HG03139 (cell line): Measurements from ENCODE around the gene TMA7.
"Not testable (repeated sequence)": the region's sequence is repeated elsewhere in the genome, so short reads cannot be mapped to it uniquely, and the experiment has no call there.

ENCODE experiments used
- ATAC-seq: cut with Tn5 transposase; IDR thresholded peaks from one replicate; pipeline ENCODE4 v1.9.1; 2021; ENCODE audit not compliant: unreplicated experiment

Gene TMA7

DNA sequence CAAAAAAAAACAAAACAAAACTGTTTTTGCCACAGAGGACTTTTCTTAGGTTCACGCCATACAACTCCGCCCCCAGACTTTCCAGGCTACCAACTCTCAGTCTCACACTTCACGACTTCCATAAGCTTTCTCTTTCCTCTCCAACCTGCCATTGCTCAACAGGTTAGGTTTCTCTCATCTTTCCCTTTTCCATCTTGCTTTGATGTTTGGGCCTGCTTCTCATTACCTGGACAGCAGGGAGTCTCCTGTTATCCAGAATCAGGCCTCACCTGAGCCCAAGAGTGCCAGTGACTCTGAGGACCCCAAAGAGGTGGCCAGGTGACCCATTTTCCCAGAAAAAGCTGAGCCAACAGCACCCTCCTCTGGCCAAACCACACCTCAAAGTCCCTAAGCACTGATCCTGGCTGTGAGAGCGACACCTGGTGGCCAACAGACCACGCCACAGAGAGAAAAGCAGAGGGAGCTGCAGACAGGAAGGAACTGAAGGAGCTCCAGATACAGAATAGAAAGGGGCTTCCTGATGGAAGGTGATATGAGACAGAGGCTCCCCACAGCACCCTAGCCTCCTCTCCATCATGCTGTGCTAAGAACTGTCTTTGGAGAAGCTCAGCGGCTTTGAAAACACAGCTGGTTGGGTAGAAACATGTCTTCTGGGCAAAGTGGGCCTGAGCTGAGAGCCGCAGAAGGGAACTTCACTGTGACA, 4.1 kb upstream of the TMA7 start:
- ATAC-seq: no peak

DNA sequence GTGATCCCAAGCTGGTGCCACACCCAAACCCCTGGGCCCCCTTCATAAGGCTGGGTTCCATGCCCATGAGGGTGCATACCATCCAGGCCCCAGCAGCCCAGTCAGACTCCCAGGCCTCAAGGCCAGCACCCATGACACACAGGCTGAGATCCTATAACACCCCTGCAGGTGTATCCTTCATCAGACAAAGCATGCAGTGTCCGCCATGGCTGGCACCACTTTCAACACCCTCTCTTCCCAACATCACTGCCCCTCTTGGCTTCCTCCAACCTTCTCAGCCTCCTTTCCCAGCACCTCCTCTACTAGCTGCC, 3.6 kb upstream of the TMA7 start:
- ATAC-seq: no peak

DNA sequence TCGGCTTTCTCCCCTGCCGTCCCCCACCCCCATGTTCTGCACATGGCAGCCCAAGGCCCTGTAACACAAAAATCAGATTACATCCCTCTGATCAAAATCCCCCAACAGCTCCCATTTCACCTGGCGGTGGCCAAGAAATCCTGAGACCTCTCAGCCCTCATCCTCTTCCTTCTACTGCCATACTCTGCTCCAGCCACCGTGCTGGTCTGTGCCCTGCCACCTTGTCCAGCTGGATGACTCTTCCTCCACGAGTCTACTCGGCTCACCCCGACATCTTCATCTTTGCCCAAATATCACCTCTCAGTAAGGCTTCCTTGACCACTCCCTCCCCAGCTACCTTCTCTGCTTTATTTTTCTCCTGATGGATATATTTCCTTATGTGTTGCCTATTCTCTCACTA, 3.2 kb upstream of the TMA7 start:
- no peak for ATAC-seq

DNA sequence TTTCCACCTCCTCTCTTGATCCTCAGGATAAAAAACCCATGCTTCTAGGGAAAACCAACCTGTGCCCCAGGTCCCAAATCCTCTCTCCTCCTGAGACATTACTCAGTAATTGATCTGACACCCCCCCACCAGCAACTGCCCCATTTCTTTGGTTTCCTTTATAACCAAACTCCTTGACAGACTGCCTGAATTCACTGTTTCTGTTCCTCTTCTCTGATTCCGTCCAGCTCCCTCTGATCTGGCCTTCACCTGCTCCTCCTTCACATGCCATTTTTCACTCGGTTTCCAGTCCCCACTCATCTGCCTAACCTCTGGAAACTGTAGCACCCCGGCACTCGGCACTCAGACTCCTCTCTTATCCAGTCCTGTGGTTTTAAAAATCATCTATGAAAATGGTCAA, 2.2 kb upstream of the TMA7 start:
- no peak for ATAC-seq

DNA sequence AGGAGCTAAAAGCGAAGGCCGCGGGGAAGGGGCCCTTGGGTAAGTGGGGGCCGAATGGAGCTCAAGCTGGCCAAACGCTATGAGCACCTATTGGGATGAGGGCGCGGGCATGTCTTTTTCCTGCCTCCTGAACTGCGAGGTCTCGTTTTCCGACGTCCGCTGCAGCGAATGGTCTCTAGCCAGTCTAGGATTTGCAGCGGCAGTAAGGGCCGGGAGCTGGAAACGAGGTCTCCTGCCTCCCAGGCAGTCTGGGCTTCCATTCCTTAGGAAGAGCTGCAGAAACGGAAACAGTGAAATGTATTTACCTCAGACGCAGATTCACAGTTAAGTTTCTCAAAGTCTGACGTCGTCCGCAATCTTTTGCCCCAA, 517 bp downstream of the TMA7 start:
- no peak for ATAC-seq

DNA sequence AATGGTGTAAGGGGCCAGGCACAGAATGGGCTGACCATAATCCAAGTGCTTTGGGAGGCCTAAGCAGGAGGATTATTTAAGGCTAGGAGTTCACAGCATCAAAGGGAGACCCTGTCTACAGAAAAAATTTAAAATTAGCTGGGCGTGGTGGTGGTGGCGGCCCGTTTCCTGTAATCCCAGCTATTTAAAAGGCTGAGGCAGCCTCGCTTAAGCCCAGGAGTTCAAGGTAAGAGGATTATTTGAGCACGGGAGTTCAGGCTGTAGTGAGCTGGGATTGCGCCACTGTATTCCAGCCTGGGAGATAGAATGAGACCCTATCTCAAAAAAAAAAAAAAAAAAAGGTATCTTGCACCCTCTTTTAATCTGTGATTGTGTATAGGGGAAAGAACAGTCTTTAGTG, 1.9 kb downstream of the TMA7 start:
- no peak for ATAC-seq

DNA sequence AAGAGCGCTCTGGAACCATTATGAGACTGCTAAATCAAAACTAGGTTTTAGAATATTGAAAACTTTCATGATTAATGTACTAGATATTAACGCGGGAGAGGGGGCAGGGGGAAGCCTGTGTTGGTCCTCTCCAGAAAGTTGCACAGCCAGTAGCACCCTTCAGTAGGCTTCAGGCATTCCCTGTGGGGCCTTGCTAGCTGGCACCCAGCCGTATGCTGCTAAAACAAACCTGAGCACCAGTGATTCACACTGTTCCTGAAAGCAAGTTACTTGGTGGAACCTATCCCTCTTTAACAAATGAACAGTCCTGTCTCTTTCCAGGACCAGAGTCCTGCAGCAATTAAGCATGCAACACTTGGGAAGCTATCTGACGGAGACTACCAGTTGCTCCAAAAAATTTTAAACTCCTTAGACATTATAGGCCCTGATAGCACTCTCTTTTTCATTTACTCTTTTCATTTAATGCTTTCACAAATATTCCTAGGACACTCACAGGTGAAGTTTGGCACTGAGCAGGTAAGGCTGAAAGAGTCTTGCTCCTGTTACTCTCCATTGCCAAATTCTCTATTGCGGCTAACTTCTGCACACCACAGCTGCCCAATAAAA, 5.3 kb downstream of the TMA7 start:
- no peak for ATAC-seq

DNA sequence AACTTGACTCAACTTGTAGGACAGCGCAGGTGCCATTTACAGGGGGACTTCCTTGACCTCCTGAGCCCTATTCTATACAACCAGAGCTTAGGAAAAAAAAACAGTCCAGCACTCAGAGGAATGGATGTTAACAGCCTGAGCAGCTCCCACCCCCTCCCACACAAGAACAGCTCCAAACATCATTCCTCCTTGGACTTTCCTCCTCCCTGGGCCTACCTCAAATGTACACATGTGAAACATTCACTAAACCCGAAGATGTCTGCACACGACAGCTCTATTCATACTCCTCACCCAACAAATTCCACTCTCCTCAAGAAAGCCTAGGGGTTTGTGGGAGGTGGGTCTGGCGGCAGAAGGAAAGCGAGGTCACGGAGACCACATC, 6.0 kb downstream of the TMA7 start:
- no peak for ATAC-seq

DNA sequence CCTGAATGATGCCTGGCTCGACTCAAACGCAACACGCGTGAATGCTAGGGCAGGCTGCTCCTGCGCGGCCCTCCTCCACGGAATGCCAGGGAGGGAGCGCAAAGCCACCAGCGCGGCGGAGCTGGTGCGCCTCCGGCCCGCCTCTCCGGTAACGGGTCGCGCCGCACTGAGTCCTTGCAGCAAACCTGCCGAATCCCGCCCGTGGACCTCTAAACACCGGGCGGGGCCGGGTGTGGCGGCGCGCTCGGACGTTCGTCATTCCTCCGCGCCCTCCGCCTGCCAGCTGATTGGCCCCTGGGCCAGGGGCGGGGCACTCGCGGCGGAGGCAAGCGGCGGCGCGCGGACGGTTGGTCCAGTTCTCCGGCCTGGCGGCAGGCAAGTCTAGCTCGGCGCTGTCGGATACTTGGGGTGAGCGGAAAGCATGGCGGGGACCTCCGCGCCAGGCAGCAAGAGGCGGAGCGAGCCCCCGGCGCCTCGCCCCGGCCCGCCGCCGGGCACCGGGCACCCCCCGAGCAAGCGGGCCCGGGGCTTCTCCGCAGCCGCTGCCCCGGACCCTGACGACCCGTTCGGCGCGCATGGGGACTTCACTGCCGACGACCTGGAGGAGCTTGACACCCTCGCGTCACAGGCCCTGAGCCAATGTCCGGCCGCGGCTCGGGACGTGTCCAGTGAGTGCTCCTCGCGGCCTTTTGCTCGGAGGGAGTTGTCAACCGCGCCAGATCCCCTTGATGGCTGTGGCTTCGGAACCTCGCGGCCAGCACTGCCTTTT, 6.6 kb downstream of the TMA7 start, which contains the start of gene ATRIP:
ATRIP (plus strand) TSS at position 313 of the 769 bp plus-strand sequence; CDS start at position 422, 109 bp downstream.
- peak; percentile 80 for ATAC-seq

DNA sequence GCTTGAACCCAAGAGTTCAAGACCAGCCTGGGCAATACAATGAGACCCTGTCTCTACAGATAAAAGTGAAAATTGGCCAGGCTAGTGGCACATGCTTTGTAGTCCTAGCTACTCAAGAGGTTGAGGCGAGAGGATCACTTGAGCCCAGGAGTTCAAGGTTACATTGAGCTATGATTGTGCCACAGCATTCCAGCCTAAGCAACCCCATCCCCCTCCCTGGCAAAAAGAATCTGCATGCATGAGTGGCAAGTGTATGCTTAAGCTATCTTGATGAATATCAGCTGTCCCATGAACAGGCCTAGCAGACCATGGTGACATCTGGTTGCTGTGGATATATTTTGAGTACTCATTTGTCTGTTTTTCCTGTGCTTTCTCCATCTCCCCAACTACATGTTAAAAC, 11.2 kb downstream of the TMA7 start:
- ATAC-seq: no peak

DNA sequence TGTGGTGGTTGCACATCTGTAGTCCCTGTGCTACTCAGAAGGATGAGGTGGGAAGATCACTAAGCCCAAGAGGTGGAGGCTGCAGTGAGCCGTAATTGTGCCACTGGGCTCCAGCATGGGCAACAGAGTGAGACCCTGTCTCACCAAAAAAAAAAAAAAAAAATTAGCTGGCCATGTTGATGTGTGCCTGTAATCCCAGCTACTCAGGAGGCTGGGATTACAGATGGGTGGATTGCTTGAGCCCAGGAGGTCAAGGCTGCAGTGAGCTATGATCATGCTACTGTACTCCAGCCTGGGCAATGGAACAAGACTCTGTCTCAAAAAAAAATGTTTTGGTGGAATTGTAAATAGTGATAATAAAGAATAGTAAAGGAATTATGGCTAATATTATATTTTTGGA, 16.4 kb downstream of the TMA7 start:
- no peak for ATAC-seq

DNA sequence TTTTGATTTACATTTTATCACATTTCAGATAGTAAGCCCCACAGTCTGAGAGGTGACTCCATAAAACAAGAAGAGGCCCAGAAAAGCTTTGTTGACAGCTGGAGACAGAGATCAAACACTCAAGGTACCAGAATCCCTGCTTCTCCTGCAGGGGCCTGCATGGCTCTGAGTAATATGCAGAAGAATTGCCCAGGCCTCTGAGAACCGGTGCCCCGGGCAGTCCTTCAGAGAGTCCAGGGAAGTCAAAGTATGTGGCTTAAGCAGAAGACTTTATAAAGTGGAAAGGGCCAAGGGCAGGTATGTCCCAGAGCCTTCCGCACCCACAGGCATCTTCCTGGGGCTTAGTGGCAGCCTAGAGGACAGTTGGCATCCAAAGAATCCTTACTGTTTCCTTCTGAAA, 19.3 kb downstream of the TMA7 start:
- ATAC-seq: no peak

DNA sequence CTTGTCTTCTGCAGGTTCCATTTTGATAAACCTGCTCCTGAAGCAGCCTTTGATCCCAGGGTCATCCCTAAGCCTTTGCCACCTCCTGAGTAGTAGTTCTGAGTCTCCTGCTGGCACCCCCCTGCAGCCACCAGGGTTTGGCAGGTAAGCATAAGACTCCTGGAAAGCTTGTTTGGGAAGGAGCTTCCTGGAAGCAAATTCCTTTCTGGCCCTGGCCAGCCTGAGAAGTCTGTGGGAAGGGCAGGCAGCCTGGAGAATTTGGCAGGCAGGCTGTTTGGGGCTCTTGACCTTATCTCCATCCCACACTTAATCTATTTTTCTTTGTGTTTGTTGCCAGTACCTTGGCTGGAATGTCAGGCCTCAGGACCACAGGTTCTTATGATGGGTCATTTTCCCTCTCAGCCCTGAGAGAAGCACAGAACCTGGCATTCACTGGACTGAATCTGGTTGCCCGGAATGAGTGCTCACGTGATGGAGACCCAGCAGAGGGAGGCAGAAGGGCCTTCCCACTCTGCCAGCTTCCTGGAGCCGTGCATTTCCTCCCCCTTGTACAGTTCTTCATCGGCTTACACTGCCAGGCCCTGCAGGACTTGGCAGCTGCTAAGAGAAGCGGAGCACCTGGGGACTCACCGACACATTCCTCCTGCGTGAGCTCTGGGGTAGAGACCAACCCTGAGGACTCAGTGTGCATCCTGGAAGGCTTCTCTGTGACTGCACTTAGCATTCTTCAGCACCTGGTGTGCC, 19.9 kb downstream of the TMA7 start:
- no peak for ATAC-seq

DNA sequence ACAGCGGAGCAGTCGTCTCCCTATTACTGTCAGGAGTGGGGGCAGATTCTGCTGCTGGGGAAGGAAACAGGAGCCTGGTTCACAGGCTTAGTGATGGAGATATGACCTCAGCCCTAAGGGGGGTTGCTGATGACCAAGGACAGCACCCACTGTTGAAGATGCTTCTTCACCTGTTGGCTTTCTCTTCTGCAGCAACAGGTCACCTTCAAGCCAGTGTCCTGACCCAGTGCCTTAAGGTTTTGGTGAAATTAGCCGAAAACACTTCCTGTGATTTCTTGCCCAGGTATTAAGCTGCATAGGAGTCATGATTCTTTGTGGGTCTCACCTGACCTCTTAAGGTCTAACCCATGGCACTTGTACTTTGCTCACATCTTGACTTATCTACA, 20.5 kb downstream of the TMA7 start:
- no peak for ATAC-seq

DNA sequence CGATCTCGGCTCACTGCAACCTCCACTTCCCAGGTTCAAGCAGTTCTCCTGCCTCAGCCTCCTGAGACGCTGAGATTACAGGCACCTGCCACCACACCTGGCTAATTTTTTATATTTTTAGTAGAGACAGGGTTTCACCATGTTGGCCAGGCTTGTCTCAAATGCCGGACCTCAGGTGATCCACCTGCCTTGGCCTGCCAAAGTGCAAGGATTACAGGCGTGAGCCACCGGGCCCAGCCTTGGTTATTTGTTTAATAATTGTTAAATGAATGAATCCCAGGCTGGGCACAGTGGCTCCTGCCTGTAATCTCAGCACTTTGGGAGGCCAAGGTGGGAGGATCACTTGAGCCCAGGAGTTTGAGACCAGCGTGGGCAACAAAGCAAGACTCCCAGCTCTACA, 21.7 kb downstream of the TMA7 start:
- not testable (repeated sequence) for ATAC-seq

DNA sequence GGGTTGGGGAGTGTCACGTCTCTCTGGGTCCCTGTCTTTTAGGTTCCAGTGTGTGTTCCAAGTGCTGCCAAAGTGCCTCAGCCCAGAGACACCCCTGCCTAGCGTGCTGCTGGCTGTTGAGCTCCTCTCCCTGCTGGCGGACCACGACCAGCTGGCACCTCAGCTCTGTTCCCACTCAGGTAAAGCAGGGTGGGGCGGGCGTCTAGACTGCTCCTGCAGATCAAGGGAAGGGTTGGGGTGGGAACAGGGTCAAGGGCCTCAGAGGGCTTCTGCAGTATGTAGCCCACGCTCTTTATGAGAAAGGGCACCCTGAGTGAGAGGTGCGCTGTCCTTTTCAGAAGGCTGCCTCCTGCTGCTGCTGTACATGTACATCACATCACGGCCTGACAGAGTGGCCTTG, 23.6 kb downstream of the TMA7 start:
- ATAC-seq: no peak

DNA sequence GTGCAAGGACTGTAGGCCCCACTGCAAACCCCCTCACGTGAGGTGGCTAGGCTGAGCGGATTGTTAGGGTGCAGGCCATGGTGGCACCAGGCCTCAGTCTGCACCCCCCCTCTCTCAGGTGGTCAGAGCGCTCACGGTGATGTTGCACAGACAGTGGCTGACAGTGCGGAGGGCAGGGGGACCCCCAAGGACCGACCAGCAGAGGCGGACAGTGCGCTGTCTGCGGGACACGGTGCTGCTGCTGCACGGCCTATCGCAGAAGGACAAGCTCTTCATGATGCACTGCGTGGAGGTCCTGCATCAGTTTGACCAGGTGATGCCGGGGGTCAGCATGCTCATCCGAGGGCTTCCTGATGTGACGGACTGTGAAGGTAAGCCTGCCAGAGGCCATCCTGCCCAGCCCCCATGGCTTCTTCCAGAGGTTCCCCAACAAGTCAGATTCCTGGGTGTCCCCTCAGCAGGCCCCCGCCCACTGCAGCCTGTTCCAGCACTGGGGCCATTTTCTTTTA, 24.7 kb downstream of the TMA7 start:
- ATAC-seq: no peak

DNA sequence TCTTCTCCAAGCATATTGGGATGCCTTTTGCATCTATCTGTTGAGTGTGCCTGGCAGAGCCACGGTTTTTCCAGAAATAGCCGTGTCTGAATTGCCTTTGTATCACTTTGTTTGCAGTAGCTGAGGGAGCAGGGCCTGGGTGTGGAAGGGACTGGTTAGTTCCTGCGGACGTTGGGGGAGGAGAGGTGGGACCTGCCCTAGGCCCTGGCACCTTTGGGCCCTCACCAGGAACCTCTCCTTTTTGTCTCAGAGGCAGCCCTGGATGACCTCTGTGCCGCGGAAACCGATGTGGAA, 25.1 kb downstream of the TMA7 start:
- ATAC-seq: no peak

DNA sequence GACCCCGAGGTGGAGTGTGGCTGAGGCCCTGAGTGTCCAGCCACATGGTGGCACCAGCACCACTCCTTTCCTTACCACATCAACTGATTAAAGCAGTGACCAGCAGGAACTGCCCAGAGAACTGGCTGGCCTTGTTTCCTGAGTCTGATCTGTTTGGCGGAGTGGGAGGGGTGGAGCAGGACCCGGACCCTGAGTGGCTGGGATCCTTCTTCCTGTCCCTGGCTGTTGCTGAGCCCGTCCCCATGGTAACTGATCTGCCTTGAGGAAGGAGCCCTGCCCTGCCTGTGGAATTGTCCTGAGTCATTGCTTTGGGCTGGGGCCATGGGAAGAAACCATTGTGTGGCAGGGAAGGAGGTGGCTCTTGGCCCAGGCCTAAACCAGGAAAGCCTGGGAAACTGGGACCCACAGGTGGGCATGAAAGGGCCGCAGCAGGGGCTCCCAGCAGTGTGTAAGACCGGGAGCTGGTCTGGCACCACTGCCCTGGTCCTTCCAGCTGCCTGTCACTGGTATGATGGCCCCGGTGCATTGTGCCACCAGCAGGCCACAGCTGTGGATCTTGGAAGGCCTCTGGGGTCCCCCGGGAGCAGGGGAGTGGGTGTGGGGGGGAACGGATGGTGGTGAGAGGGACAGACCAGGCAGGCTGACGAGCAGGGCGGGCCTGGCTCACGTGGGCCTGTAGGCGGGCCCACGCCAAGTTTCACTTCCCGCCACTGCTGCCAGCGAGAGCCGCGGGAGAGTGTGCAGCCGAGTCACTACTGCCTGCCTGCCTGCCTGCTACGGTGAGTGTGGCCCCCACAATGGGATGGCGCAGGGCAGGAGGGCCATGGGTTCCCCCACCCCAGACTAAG, 25.7 kb downstream of the TMA7 start:
- ATAC-seq: peak; percentile 66

DNA sequence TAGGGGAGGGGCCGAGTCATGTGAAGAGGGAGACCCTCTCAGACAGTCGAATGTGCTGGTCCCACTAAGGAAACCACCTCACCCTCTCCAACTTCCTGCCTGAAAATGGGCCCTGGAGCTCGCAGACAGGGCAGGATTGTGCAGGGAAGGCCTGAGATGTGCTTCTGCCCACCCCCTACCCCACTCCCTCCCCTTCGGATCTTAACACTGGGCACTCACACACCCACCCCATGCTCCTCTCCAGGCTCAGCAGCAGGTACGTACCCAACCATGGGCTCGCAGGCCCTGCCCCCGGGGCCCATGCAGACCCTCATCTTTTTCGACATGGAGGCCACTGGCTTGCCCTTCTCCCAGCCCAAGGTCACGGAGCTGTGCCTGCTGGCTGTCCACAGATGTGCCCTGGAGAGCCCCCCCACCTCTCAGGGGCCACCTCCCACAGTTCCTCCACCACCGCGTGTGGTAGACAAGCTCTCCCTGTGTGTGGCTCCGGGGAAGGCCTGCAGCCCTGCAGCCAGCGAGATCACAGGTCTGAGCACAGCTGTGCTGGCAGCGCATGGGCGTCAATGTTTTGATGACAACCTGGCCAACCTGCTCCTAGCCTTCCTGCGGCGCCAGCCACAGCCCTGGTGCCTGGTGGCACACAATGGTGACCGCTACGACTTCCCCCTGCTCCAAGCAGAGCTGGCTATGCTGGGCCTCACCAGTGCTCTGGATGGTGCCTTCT, 26.5 kb downstream of the TMA7 start:
- ATAC-seq: no peak
